Skin of body (tissue), 2 donors: ENCODE data around the gene AQP1. TPM values are rescaled to one million over a fixed set of nuclear protein-coding genes. Genes with fewer than 3 reads are reported as not detected.

Experiments
- DNase-seq: peaks from one replicate; lab custom pipeline; 2025; lab: John Stamatoyannopoulos, UW
- total RNA-seq: library from RNA; depleted of rRNA; stranded (reverse); fragments of >200 nt; gene quantifications from one replicate; pipeline ENCODE4 v1.2.3, GENCODE V29; 2014

The AQP1 gene
- total RNA-seq, 1 donor from 2014 or later = 56.5 TPM

- DNase-seq = no peak
Measured at GRCh38 chr7:30973292-30973691, 61.6 kb downstream of the AQP1 start.

DNA sequence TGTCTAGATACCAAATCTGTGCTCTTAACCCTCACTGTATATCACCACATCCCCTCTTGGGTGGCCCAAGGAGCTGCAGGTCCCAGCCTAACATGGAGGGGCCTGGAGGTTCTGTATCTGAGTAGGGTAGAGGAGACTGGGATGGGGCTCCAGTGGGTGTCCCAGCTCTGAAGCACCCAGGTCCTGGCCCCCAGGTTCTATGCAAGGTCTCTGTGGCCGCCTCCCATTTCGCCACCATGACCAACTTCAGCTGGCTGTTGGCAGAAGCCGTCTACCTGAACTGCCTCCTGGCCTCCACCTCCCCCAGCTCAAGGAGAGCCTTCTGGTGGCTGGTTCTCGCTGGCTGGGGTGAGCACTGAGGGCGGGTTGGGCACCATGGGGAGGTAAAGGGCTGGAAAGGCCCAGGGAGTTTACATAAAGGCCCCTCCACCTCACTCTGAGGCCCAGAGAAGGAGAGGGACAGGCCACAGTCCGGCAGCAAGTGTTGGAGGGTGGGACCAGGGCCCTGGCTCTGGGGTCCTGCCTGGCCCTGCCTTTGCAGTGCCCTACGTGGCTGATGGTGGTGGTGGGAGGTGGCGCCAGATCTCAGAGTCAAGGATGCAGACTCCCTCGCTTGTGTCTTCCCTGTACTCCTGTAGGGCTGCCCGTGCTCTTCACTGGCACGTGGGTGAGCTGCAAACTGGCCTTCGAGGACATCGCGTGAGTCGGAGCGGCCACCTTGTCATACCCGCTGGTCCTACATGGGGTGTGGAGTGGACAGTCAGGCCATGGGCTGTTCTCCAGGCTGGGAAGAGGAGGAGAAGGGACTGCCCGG is 62.3 kb downstream of the AQP1 start:
- no peak for DNase-seq

DNA sequence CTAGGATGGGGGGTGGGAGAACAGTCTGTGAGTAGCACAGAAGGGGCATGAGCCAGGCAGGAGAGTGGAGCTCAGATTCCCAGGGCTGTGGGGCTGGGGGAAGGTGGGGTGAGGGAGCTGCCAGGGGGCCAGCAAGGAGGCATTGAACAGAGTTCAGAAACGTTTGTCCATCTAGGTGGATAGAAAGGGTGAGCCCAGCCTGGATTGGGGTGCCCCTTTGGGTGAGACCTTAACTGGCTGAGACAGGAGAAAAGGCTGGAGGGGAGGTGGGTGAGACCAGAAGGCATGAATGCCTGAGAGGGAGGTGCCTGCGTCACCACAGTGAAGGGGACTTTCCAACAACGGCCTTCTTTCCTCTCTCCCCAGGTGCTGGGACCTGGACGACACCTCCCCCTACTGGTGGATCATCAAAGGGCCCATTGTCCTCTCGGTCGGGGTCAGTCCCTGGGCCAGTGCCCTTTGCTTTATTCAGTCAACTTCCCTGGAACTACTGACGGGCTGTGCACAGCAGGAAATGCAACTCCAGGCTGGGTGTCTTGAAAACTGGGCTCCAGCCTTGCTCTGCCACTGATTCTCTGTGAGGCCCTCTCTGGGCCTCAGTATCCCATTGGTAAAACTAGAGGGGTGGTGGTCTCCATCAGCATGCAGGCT is 63.1 kb downstream of the AQP1 start:
- no peak for DNase-seq

Other genes starting within 250 kb of the AQP1 start
- 0.20 TPM for gene CRHR2, start 229.4 kb upstream of the AQP1 start, total RNA-seq
- gene INMT, start 159.7 kb upstream of the AQP1 start, total RNA-seq = 5.9 TPM
- 5.2 TPM for gene MINDY4, start 140.4 kb upstream of the AQP1 start, total RNA-seq
- gene GHRHR, start 52.1 kb downstream of the AQP1 start, total RNA-seq = not detected
- 3.9 TPM for gene ADCYAP1R1, start 140.5 kb downstream of the AQP1 start, total RNA-seq